Activated CD4-positive, CD25-positive, alpha-beta regulatory T cell (primary cell): ENCODE results near the gene SPRED2.

Experiments
- DNase-seq, 4 experiments: peaks; one replicate each; lab custom pipeline; 2025; lab: John Stamatoyannopoulos, UW

SPRED2 gene

GRCh38 chr2:65277118-65277517 is 155.3 kb downstream of the SPRED2 start:
- no peak for DNase-seq

GRCh38 chr2:65276609-65277008 is 155.8 kb downstream of the SPRED2 start:
- DNase-seq: no peak

- DNase-seq: no peak
Observed at GRCh38 chr2:65275141-65275915, 157.1 kb downstream of the SPRED2 start.

GRCh38 chr2:65273344-65273743 is 159.1 kb downstream of the SPRED2 start:
- DNase-seq: no peak

- no peak for DNase-seq
Observed at GRCh38 chr2:65268957-65269356, 163.4 kb downstream of the SPRED2 start.

- DNase-seq: no peak
Observed at GRCh38 chr2:65267008-65267407, 165.4 kb downstream of the SPRED2 start.

GRCh38 chr2:65265671-65266045 is 166.7 kb downstream of the SPRED2 start:
- no peak for DNase-seq

GRCh38 chr2:65264821-65265670 is 167.4 kb downstream of the SPRED2 start:
- no peak for DNase-seq

GRCh38 chr2:65263986-65264385 is 168.4 kb downstream of the SPRED2 start:
- DNase-seq: no peak

GRCh38 chr2:65263262-65263661 is 169.1 kb downstream of the SPRED2 start:
- no peak for DNase-seq

- no peak for DNase-seq
Observed at GRCh38 chr2:65261676-65262075, 170.7 kb downstream of the SPRED2 start.
